Measurements from ENCODE around the gene TRAPPC10.
"Not testable (repeated sequence)": the region's sequence is repeated elsewhere in the genome, so short reads cannot be mapped to it uniquely, and the experiment has no call there.

DNA sequence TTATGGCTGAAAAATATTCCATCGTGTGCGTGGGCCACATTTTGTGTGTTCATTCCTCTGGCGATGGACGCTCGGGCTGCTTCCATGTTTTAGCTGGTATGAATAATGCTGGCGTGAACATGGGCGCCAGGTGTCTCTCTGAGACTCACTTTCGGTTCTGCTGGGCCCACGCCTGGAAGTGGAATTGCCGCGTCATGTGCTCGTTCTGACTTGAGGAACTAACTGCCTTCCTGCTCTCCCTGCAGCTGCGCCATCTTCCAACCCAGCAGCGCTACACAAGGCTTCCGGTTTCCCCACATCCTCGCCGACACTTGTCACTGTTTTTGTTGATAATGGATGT is 141.8 kb downstream of the TRAPPC10 start:
- TF ChIP-seq, protein P1, sequence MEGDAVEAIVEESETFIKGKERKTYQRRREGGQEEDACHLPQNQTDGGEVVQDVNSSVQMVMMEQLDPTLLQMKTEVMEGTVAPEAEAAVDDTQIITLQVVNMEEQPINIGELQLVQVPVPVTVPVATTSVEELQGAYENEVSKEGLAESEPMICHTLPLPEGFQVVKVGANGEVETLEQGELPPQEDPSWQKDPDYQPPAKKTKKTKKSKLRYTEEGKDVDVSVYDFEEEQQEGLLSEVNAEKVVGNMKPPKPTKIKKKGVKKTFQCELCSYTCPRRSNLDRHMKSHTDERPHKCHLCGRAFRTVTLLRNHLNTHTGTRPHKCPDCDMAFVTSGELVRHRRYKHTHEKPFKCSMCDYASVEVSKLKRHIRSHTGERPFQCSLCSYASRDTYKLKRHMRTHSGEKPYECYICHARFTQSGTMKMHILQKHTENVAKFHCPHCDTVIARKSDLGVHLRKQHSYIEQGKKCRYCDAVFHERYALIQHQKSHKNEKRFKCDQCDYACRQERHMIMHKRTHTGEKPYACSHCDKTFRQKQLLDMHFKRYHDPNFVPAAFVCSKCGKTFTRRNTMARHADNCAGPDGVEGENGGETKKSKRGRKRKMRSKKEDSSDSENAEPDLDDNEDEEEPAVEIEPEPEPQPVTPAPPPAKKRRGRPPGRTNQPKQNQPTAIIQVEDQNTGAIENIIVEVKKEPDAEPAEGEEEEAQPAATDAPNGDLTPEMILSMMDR (IDR thresholded peaks at IDR 0.05 in 2 of 3, conservative IDR thresholded peaks at IDR 0.05 in 1 of 3; ENCODE audit: control insufficient read depth in 2 of 3, extremely low read depth in 1 of 3, insufficient read depth in 1 of 3, low read depth in 3 of 3, low read length in 3 of 3): not testable (repeated sequence)
- TF ChIP-seq, protein P2, sequence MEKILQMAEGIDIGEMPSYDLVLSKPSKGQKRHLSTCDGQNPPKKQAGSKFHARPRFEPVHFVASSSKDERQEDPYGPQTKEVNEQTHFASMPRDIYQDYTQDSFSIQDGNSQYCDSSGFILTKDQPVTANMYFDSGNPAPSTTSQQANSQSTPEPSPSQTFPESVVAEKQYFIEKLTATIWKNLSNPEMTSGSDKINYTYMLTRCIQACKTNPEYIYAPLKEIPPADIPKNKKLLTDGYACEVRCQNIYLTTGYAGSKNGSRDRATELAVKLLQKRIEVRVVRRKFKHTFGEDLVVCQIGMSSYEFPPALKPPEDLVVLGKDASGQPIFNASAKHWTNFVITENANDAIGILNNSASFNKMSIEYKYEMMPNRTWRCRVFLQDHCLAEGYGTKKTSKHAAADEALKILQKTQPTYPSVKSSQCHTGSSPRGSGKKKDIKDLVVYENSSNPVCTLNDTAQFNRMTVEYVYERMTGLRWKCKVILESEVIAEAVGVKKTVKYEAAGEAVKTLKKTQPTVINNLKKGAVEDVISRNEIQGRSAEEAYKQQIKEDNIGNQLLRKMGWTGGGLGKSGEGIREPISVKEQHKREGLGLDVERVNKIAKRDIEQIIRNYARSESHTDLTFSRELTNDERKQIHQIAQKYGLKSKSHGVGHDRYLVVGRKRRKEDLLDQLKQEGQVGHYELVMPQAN (conservative IDR thresholded peaks at IDR 0.05): not testable (repeated sequence)
- TF ChIP-seq, protein P3, sequence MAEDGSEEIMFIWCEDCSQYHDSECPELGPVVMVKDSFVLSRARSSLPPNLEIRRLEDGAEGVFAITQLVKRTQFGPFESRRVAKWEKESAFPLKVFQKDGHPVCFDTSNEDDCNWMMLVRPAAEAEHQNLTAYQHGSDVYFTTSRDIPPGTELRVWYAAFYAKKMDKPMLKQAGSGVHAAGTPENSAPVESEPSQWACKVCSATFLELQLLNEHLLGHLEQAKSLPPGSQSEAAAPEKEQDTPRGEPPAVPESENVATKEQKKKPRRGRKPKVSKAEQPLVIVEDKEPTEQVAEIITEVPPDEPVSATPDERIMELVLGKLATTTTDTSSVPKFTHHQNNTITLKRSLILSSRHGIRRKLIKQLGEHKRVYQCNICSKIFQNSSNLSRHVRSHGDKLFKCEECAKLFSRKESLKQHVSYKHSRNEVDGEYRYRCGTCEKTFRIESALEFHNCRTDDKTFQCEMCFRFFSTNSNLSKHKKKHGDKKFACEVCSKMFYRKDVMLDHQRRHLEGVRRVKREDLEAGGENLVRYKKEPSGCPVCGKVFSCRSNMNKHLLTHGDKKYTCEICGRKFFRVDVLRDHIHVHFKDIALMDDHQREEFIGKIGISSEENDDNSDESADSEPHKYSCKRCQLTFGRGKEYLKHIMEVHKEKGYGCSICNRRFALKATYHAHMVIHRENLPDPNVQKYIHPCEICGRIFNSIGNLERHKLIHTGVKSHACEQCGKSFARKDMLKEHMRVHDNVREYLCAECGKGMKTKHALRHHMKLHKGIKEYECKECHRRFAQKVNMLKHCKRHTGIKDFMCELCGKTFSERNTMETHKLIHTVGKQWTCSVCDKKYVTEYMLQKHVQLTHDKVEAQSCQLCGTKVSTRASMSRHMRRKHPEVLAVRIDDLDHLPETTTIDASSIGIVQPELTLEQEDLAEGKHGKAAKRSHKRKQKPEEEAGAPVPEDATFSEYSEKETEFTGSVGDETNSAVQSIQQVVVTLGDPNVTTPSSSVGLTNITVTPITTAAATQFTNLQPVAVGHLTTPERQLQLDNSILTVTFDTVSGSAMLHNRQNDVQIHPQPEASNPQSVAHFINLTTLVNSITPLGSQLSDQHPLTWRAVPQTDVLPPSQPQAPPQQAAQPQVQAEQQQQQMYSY (CRISPR knock-in tag; IDR thresholded peaks at IDR 0.05): not testable (repeated sequence)
- TF ChIP-seq MXI1 (IDR thresholded peaks at IDR 0.05; ENCODE audit: low read depth, low read length); EP300 (IDR thresholded peaks at IDR 0.05; ENCODE audit: borderline replicate concordance in 1 of 2, control insufficient read depth in 1 of 2, low read depth in 2 of 2, low read length in 2 of 2); RCOR1 (conservative IDR thresholded peaks at IDR 0.05; ENCODE audit: low read depth, low read length); NFIC (IDR thresholded peaks at IDR 0.05; ENCODE audit: low read depth, low read length); EGR1 (IDR thresholded peaks at IDR 0.05; ENCODE audit: borderline replicate concordance in 1 of 2, low read depth in 2 of 2, low read length in 2 of 2); SP1 (IDR thresholded peaks at IDR 0.05; ENCODE audit: low read depth, low read length); POLR2AphosphoS5 (IDR thresholded peaks at IDR 0.05; ENCODE audit: low read length): not testable (repeated sequence)
- TF ChIP-seq, protein P4, sequence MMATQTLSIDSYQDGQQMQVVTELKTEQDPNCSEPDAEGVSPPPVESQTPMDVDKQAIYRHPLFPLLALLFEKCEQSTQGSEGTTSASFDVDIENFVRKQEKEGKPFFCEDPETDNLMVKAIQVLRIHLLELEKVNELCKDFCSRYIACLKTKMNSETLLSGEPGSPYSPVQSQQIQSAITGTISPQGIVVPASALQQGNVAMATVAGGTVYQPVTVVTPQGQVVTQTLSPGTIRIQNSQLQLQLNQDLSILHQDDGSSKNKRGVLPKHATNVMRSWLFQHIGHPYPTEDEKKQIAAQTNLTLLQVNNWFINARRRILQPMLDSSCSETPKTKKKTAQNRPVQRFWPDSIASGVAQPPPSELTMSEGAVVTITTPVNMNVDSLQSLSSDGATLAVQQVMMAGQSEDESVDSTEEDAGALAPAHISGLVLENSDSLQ (IDR thresholded peaks at IDR 0.05): not testable (repeated sequence)
- TF ChIP-seq, protein P5, sequence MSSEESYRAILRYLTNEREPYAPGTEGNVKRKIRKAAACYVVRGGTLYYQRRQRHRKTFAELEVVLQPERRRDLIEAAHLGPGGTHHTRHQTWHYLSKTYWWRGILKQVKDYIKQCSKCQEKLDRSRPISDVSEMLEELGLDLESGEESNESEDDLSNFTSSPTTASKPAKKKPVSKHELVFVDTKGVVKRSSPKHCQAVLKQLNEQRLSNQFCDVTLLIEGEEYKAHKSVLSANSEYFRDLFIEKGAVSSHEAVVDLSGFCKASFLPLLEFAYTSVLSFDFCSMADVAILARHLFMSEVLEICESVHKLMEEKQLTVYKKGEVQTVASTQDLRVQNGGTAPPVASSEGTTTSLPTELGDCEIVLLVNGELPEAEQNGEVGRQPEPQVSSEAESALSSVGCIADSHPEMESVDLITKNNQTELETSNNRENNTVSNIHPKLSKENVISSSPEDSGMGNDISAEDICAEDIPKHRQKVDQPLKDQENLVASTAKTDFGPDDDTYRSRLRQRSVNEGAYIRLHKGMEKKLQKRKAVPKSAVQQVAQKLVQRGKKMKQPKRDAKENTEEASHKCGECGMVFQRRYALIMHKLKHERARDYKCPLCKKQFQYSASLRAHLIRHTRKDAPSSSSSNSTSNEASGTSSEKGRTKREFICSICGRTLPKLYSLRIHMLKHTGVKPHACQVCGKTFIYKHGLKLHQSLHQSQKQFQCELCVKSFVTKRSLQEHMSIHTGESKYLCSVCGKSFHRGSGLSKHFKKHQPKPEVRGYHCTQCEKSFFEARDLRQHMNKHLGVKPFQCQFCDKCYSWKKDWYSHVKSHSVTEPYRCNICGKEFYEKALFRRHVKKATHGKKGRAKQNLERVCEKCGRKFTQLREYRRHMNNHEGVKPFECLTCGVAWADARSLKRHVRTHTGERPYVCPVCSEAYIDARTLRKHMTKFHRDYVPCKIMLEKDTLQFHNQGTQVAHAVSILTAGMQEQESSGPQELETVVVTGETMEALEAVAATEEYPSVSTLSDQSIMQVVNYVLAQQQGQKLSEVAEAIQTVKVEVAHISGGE (CRISPR knock-in tag; IDR thresholded peaks at IDR 0.05): not testable (repeated sequence)
- TF ChIP-seq, protein P6, sequence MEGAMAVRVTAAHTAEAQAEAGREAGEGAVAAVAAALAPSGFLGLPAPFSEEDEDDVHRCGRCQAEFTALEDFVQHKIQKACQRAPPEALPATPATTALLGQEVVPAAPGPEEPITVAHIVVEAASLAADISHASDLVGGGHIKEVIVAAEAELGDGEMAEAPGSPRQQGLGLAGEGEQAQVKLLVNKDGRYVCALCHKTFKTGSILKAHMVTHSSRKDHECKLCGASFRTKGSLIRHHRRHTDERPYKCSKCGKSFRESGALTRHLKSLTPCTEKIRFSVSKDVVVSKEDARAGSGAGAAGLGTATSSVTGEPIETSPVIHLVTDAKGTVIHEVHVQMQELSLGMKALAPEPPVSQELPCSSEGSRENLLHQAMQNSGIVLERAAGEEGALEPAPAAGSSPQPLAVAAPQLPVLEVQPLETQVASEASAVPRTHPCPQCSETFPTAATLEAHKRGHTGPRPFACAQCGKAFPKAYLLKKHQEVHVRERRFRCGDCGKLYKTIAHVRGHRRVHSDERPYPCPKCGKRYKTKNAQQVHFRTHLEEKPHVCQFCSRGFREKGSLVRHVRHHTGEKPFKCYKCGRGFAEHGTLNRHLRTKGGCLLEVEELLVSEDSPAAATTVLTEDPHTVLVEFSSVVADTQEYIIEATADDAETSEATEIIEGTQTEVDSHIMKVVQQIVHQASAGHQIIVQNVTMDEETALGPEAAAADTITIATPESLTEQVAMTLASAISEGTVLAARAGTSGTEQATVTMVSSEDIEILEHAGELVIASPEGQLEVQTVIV (IDR thresholded peaks at IDR 0.05; ENCODE audit: borderline replicate concordance, partially characterized antibody): not testable (repeated sequence)

All from GM12878 (cell line).